Stimulated activated CD4-positive, alpha-beta T cell treated with anti-CD3 and anti-CD28 coated beads, Interleukin-4, amount 100 ng/mL, for 24 hours (primary cell): Measurements from ENCODE around the gene TEKTIP1.

Experiments used
- DNase-seq: peaks from one replicate; pipeline ENCODE4 v3.0.0-alpha.2; 2020

Gene TEKTIP1

DNA sequence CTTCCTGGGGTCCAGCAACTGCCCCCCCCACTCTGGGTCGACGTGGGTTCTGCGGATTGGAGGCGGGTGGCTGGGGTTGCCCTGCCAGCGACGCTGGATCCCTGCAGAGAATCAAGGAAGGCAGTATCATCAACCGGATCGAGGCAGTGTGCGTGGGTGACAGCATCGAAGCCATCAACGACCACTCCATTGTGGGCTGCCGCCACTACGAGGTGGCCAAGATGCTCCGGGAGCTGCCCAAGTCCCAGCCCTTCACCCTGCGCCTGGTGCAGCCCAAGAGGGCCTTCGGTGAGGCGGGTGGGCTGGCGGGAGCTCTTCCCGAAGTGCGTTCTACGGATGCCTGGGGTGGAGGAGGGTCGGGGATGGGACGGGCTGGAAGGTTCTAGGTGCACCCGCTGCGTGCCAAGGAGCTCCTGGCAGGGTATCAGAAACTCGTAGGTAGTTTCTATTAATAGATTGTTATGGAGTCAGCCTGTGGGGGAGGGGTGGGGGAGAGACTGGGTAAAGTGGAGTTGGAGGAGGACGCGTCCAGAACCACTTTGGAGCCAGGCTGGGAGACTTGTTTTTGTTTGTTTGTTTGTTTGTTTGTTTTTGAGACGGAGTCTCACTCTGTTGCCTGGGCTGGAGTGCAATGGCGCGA, 47.9 kb downstream of the TEKTIP1 start:
- DNase-seq: no peak

DNA sequence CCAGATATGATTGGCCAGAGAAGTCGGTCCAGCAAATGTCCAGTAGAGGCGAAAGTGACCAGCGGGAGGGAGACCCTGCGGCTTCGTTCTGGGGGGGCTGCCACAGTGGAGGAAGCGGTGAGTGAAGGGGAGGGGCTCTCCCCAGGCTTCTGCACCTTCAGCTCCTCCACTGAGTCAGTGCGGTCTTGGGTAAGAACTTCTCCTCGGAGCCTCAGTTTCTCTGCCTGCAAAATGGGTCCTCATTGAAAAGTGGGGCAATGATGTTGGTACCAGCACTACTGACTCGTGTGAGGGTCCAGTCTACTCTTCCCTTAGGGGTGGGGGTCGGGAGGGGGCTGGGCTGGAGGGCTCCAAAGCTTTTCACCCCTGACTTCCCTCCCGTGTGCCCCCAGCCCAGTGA, 50.5 kb downstream of the TEKTIP1 start:
- DNase-seq: no peak

DNA sequence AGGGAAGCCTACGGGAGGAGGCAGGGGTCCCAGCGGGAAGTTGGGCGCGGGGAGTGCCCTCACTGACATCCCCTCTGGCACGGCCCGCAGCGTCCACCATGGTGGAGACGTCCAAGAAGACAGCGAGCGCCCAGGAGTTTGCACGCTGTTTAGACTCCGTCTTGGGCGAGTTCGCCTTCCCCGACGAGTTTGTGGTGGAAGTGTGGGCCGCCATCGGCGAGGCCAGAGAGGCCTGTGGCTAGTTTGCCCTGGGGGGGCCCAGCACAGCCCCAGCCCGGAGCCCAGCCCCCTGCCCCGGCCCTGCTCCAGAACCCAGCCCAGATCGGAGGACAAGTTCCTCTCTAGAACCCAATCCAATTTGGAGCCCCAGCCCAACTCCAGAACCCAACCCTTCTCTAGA, 51.0 kb downstream of the TEKTIP1 start:
- DNase-seq: no peak

DNA sequence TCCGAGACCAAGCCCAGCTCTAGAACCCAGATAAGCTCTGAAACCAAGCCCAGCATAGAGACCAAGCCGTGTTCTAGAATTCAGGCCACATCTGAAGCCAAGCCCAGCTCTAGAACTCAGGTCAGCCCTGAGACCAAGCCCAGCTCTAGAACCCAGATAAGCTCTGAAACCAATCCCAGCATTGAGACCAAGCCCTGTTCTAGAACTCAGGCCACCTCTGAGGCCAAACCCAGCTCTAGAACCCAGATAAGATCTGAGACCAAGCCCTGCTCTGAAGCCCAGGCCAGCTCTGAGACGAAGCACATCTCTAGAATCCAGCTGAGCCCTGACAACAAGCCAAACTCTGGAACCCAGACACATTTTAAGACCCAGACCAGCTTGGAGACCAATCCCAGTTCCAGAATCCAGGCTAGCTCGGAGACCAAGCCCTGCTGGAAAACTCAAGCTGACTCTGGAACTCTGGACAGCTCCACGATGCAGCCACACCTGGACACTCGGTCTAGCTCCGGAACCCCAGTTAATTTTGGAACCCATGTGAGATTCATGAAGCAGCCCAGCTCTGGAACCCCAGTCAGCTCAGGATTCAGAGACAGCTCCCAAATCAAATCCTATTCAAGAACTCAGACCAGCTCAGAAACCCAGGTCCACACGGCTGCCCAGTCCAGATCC, 52.2 kb downstream of the TEKTIP1 start:
- no peak for DNase-seq

DNA sequence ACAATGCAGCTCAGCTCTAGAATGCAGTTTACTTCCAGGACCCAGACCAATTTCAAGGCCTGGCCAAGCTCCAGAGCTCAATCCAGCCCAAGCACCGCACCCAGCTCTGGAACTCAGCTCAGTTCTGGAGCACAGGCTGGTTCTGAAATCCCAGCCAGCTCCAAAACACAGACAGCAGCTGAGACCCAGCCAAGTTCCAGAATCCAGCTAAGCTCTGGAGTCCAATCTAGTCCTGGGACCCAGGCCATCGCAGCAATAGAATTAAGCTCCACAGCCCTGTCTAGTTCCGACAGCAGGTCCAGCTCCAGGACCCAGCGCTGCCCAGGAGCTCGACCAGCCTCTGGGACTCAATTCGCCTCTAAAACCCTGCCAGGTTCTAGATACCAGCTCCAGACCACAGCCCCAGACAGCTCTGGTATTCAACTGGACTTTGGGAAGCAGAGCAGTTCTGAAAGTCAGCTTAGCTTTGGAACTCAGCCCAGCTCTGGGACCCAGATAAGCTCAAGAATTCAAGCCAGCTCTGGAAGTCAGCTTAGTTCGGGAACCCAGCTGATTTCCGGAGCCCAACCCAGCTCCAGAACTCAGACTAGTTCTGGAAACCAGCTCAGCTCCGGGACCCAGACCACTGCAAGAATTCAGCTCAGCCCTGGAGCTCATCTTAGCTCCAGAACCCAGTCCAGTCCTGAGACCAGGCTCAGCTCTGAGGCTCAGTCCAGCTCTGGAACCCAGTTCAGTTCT, 53.1 kb downstream of the TEKTIP1 start:
- no peak for DNase-seq

DNA sequence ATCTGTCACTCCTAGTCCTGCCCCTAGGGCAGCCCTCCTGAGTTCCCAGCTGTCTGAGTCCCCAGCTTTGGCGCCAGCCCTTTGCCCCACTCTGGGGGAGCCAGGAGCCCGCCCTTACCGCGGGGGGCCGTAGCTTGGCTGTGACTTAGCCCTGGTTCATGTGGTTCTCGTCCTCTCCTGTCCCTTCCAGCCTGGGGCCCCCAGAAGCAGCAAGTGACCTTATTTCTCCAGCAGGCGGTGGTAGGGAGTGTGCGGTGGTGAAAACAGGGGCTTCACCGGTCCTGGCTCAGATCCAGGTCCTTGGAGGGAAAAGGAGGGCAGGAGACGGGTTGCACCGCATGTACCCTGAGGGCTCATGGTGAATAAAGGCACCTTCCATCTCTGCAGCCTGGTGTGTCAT, 54.2 kb downstream of the TEKTIP1 start:
- no peak for DNase-seq
